Measurements from ENCODE around the gene ZNF714.

Gene ZNF714

GRCh38 chr19:21141787-21142464 is 59.9 kb downstream of the ZNF714 start, which contains the start of gene ZNF431:
Gene ZNF431 (plus strand): TSS chr19:21142040. CDS start chr19:21142184, 144 bp downstream.
- H3K4me3 ChIP-seq (replicated peaks; ENCODE audit: insufficient read depth, low read length): peak within 1 kb of the TSS; percentile 71

GRCh38 chr19:21143428-21143827 is 61.4 kb downstream of the ZNF714 start:
- peak overlapping the region; percentile 88; the same call in 1 of the 2 replicates for H3K27ac ChIP-seq (replicated peaks)
- no peak for DNase-seq (ENCODE audit: low read depth in 1 of 2, low spot score in 1 of 2)
- TF ChIP-seq GABPA (IDR thresholded peaks at IDR 0.05; ENCODE audit: low read depth) (no peak), CTCF (IDR thresholded peaks at IDR 0.05; ENCODE audit: insufficient read depth, low read length) (no peak), POLR2AphosphoS5 (IDR thresholded peaks at IDR 0.05; ENCODE audit: low read depth) (no peak), REST (IDR thresholded peaks at IDR 0.05; ENCODE audit: insufficient replicate concordance, low read depth) (no peak), SPI1 (IDR thresholded peaks at IDR 0.05; ENCODE audit: borderline replicate concordance, low read depth) (no peak)
- no peaks in the 10 kb centered on the region for H3K27me3 ChIP-seq (ENCODE audit: insufficient read depth, poor library complexity, severe bottlenecking)
- H3K4me3 ChIP-seq (replicated peaks; ENCODE audit: insufficient read depth, low read length): no peak overlapping the region

More at GRCh38 chr19:21141787-21142464, 59.9 kb downstream of the ZNF714 start, which contains the start of gene ZNF431:
- Histone ChIP-seq H3K27ac (replicated peaks) (peak within 1 kb of the TSS; percentile 88), H3K27me3 (ENCODE audit: insufficient read depth, poor library complexity, severe bottlenecking) (no peaks in the 10 kb centered on the region)
- TF ChIP-seq POLR2AphosphoS5 (IDR thresholded peaks at IDR 0.05; ENCODE audit: low read depth) (peak; percentile 91), SPI1 (IDR thresholded peaks at IDR 0.05; ENCODE audit: borderline replicate concordance, low read depth) (peak; percentile 24; the same call in 1 of the 2 replicates), CTCF (IDR thresholded peaks at IDR 0.05; ENCODE audit: insufficient read depth, low read length) (no peak), GABPA (IDR thresholded peaks at IDR 0.05; ENCODE audit: low read depth) (peak; percentile 72), REST (IDR thresholded peaks at IDR 0.05; ENCODE audit: insufficient replicate concordance, low read depth) (peak; percentile 42)
- DNase-seq (ENCODE audit: low read depth in 1 of 2, low spot score in 1 of 2): peak; percentile 88 to 96

- TF ChIP-seq SPI1 (IDR thresholded peaks at IDR 0.05; ENCODE audit: borderline replicate concordance, low read depth) (no peak), GABPA (IDR thresholded peaks at IDR 0.05; ENCODE audit: low read depth) (no peak), CTCF (IDR thresholded peaks at IDR 0.05; ENCODE audit: insufficient read depth, low read length) (no peak), POLR2AphosphoS5 (IDR thresholded peaks at IDR 0.05; ENCODE audit: low read depth) (no peak), REST (IDR thresholded peaks at IDR 0.05; ENCODE audit: insufficient replicate concordance, low read depth) (no peak)
- Histone ChIP-seq H3K27ac (replicated peaks) (no peak overlapping the region), H3K27me3 (ENCODE audit: insufficient read depth, poor library complexity, severe bottlenecking) (no peaks in the 10 kb centered on the region), H3K4me3 (replicated peaks; ENCODE audit: insufficient read depth, low read length) (no peak overlapping the region)
- DNase-seq (ENCODE audit: low read depth in 1 of 2, low spot score in 1 of 2): no peak
Observed at GRCh38 chr19:21143854-21144253, 61.9 kb downstream of the ZNF714 start.
